ENCODE results near the gene PPFIBP1. TPM values are rescaled to one million over a fixed set of nuclear protein-coding genes. Genes with fewer than 3 reads are reported as not detected.

PPFIBP1 gene
- total and polyA plus RNA-seq, 2 of the 4 experiments (the other 2 are of a cell fraction): 30.4 to 72.2 TPM

DNA sequence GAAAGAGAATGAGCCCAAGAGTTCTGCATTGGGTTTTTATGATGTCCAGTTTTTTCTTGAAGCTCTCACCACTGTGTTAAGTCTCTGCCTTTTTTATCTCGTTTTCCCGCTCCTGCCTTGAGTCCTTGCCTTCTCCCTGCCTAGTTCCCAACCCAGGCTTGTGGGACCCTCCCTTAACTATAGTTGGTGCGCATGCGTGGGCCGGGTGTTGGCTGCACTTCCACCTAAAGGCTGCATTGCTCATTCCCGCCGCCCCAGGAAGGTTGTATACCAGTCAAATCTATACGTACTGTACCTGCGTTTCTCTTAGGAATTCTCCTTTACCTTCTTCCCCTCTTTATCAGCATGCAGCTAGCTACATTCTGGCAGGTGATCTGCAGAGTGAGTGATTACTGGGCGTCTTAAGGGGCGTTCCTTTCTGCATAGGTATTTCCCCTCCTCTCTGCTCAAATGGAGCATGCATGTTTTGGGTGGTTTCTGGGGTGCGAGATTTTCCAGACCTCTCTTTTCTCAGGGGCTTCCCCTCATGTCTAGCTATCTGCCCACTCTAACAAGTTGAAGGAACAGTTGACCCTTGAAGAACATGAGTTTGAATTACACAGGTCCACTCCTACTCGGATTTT, 165.7 kb downstream of the PPFIBP1 start:
- Histone ChIP-seq H3K56ac (ENCODE audit: extremely low read depth, insufficient read depth, low read length) (no peak overlapping the region), H4K8ac (ENCODE audit: low read depth in 2 of 2, low read length in 2 of 2) (no peak overlapping the region), H3K4me2 (ENCODE audit: low read depth, low read length) (no peak overlapping the region), H2BK20ac (ENCODE audit: low read depth, low read length) (no peak overlapping the region), H3K9me1 (ENCODE audit: insufficient read depth, low read length) (no peaks in the 10 kb centered on the region), H3K23ac (ENCODE audit: low read depth, low read length) (no peak overlapping the region), H4K5ac (ENCODE audit: low read depth, low read length) (no peak overlapping the region), H3K14ac (replicated peaks; ENCODE audit: low read depth, low read length) (no peak overlapping the region), H3K4me1 (ENCODE audit: control insufficient read depth, insufficient read depth, low read length) (no peaks in the 10 kb centered on the region), H2AK9ac (replicated peaks; ENCODE audit: low read depth, low read length, poor library complexity) (no peak overlapping the region), H3K4me3 (ENCODE audit: insufficient read depth, low read depth, low read length) (no peak overlapping the region), H2AFZ (replicated peaks; ENCODE audit: low read length, poor library complexity) (no peak overlapping the region), H2BK120ac (ENCODE audit: low read depth, low read length) (no peak overlapping the region), H3K27ac (ENCODE audit: insufficient read depth, low read length) (no peak overlapping the region), H2BK15ac (ENCODE audit: low read depth, low read length) (no peak overlapping the region), H2BK5ac (ENCODE audit: low read depth, low read length, poor library complexity, severe bottlenecking) (no peak overlapping the region), H3K27me3 (ENCODE audit: control insufficient read depth, insufficient read depth, low read length) (no peaks in the 10 kb centered on the region), H3K79me1 (ENCODE audit: low read depth in 1 of 2, low read length in 2 of 2) (no peaks in the 10 kb centered on the region), H4K91ac (ENCODE audit: insufficient read depth, low read depth, low read length) (no peak overlapping the region), H3K9ac (ENCODE audit: low read depth, low read length) (no peak overlapping the region), H3K9me3 (ENCODE audit: control insufficient read depth, insufficient read depth, low read length) (no peaks in the 10 kb centered on the region), H3K4ac (ENCODE audit: low read depth, low read length) (no peak overlapping the region), H3K18ac (ENCODE audit: low read depth, low read length) (no peak overlapping the region), H4K20me1 (ENCODE audit: insufficient read depth, low read length) (no peaks in the 10 kb centered on the region), H2AK5ac (ENCODE audit: low read depth, low read length) (no peak overlapping the region), H3K36me3 (ENCODE audit: control insufficient read depth, insufficient read depth, low read length) (peaks cover 41% of the 10 kb centered on the region)
- TF ChIP-seq RFX5 (IDR thresholded peaks at IDR 0.05; ENCODE audit: low read depth, low read length) (no peak), POLR2A (IDR thresholded peaks at IDR 0.05; ENCODE audit: low read depth, low read length) (no peak), CEBPB (IDR thresholded peaks at IDR 0.05; ENCODE audit: low read depth, low read length) (no peak), RAD21 (IDR thresholded peaks at IDR 0.05; ENCODE audit: low read length) (no peak)
- TF ChIP-seq, protein P1, sequence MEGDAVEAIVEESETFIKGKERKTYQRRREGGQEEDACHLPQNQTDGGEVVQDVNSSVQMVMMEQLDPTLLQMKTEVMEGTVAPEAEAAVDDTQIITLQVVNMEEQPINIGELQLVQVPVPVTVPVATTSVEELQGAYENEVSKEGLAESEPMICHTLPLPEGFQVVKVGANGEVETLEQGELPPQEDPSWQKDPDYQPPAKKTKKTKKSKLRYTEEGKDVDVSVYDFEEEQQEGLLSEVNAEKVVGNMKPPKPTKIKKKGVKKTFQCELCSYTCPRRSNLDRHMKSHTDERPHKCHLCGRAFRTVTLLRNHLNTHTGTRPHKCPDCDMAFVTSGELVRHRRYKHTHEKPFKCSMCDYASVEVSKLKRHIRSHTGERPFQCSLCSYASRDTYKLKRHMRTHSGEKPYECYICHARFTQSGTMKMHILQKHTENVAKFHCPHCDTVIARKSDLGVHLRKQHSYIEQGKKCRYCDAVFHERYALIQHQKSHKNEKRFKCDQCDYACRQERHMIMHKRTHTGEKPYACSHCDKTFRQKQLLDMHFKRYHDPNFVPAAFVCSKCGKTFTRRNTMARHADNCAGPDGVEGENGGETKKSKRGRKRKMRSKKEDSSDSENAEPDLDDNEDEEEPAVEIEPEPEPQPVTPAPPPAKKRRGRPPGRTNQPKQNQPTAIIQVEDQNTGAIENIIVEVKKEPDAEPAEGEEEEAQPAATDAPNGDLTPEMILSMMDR (conservative IDR thresholded peaks at IDR 0.05; ENCODE audit: low read depth, low read length): no peak
- TF ChIP-seq, protein P2, sequence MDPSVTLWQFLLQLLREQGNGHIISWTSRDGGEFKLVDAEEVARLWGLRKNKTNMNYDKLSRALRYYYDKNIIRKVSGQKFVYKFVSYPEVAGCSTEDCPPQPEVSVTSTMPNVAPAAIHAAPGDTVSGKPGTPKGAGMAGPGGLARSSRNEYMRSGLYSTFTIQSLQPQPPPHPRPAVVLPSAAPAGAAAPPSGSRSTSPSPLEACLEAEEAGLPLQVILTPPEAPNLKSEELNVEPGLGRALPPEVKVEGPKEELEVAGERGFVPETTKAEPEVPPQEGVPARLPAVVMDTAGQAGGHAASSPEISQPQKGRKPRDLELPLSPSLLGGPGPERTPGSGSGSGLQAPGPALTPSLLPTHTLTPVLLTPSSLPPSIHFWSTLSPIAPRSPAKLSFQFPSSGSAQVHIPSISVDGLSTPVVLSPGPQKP (IDR thresholded peaks at IDR 0.05; ENCODE audit: borderline replicate concordance, low read depth, low read length): no peak
- ChIA-PET CTCF (no interaction called here), POLR2A (ENCODE audit: unreplicated experiment) (no interaction called here)
- ATAC-seq (ENCODE audit: low read depth) (no peak), DNase-seq (no peak)
- 100% methylated on average over 2 of the region's 13 CpGs; no CpG with 5 or more reads in 1 of the 2 experiments for WGBS, 2 experiments (ENCODE audit: extremely low coverage in 2 of 2, insufficient read length in 1 of 2)
- dilution Hi-C loops (cut with HindIII; ENCODE audit: low sequenced_read_pairs, unreplicated experiment) (no loop called here), intact Hi-C loops (cut with micrococcal nuclease) (no loop called here), in situ Hi-C loops (cut with MboI; ENCODE audit: low sequenced_read_pairs) (no loop called here)
- BruUV-seq (replicated peaks): no TSS peak

All from IMR-90 (cell line).